Prostate gland (tissue), 2 donors: ENCODE measurements around the gene LMAN2. TPM values are rescaled to one million over a fixed set of nuclear protein-coding genes. Genes with fewer than 3 reads are reported as not detected.

ENCODE experiments used
- DNase-seq: peaks from one replicate; pipeline ENCODE4 v3.0.0-alpha.2; 2019; ENCODE audit warnings: low spot score
- H3K27ac ChIP-seq, 2 donors: fragments of 200-600 bp; sonication (generic); 2 replicates each; pipeline ENCODE4 v1.5.1; 2017 to 2019
- H3K27me3 ChIP-seq: fragments of 200-600 bp; sonication (generic); replicated peaks from 2 replicates; pipeline ENCODE4 v1.5.1; 2019; ENCODE audit not compliant: insufficient read depth
- H3K36me3 ChIP-seq, 2 donors: fragments of 200-600 bp; sonication (generic); 1 replicate in 1 of 2; 2 replicates in 1 of 2; pipeline versions ENCODE4 v1.5.1 to v1.8.1; 2017 to 2019
- H3K4me1 ChIP-seq: fragments of 200-600 bp; sonication (generic); replicated peaks from 2 replicates; pipeline ENCODE4 v1.5.1; 2019
- H3K4me3 ChIP-seq, 2 donors: fragments of 200-600 bp; sonication (generic); 2 replicates each; pipeline ENCODE4 v1.5.1; 2017 to 2019
- H3K9me3 ChIP-seq: fragments of 200-600 bp; sonication (generic); 2 replicates; pipeline ENCODE4 v1.5.1; 2017
- POLR2A ChIP-seq: fragments of 450-650 bp; IDR thresholded peaks from one replicate; pipeline ENCODE4 v1.6.1; 2016; ENCODE audit warnings: antibody characterized with exemption, mild to moderate bottlenecking
- POLR2AphosphoS5 ChIP-seq: sonication (generic); formaldehyde crosslinking; IDR thresholded peaks from one replicate; pipeline ENCODE4 v1.6.1; 2017; ENCODE audit warnings: antibody characterized with exemption
- WGBS: methylation state at CpG from one replicate; pipeline ENCODE4 v1.1.5; 2018; 5-methylcytosine and 5-hydroxymethylcytosine counted together
- intact Hi-C: fragments of 100-400 bp; cut with DNase I; formaldehyde crosslinking; loops from one replicate; pipeline ENCODE4 v1.14.2; 2022
- total RNA-seq, 2 donors: library from RNA; depleted of rRNA; stranded (reverse); fragments of >200 nt; gene quantifications; one replicate each; pipeline ENCODE4 v1.1.0, GENCODE V29; 2016
- TF ChIP-seq, protein P1 (sequence below), 4 experiments: fragments of 200-600 bp in 2 of 4; fragments of 450-650 bp in 2 of 4; sonication (generic) in 2 of 4; IDR thresholded peaks; 1 replicate in 3 of 4; 2 replicates in 1 of 4; pipeline ENCODE4 v1.5.1; 2016 to 2019; ENCODE audit warnings: antibody characterized with exemption in 4 of 4, mild to moderate bottlenecking in 2 of 4, moderate library complexity in 2 of 4

The LMAN2 gene
- total RNA-seq, 2 donors from 2014 or later = 350 to 369 TPM

DNA sequence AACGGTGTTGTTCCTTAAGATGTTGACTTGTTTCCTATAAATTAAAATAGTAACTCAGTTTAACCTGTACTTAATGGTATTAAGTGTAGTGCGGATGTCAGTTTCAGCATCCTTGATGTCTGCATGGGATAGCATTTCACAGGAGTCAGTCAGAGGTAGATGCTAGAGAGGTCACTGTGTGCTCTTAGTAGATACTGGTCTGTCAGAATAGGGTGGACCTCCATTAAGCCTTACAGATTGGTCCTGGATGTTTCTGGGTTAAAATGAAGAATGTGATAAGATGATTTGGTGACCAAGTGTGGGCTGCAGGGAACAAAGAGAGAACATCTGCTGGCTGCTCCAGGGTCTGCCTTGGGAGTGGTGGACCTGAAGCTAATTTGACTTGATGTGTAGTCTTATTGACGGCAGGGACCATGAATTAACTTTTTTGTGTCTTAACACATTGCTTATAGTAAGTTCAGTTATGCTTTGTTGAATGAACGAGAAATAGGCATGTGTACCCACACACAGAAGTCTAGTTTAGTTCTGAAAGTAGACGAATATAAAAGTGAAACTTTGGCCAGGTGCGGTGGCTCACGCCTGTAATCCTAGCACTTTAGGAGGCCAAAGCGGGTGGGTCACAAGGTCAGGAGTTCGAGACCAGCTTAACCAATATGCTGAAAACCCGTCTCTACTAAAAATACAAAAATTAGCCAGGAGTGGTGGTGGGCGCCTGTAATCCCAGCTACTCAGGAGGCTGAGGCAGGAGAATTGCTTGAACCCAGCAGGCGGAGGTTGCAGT is 60.5 kb downstream of the LMAN2 start:
- peaks cover 15 to 18% of the 10 kb centered on the region in 2 donors for H3K36me3 ChIP-seq
- 96% methylated on average over 12 of the region's 12 CpGs for WGBS
- intact Hi-C loops = no loop called here

DNA sequence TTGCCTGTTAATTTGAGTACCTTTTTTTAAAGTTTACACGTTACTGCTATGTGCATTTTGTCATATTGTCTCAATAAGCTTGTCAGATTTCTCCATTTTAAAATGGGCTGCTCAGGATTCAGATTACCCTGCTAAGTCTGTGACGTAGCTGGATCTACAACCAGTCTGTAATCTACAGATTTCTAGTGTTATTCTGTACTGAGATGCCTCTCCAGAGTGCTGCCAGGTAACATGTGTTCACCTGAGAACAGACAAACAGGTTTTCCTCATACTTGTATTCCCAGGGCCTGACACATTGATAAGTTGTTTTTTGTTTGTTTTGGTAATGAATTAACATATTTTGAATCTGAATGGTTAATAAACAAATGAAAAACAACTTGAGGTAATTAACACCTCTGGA is 63.3 kb downstream of the LMAN2 start:
- no peak for DNase-seq
- no peak overlapping the region for H3K27ac ChIP-seq
- peaks cover 0 to 6% of the 10 kb centered on the region in 2 donors for H3K36me3 ChIP-seq
- H3K4me1 ChIP-seq = no peaks in the 10 kb centered on the region
- H3K27me3 ChIP-seq = no peaks in the 10 kb centered on the region
- WGBS = 80% methylated on average over 2 of the region's 2 CpGs
- intact Hi-C loops = no loop called here
- no peaks in the 10 kb centered on the region for H3K9me3 ChIP-seq
- H3K4me3 ChIP-seq = no peak overlapping the region
- TF ChIP-seq, protein P1, sequence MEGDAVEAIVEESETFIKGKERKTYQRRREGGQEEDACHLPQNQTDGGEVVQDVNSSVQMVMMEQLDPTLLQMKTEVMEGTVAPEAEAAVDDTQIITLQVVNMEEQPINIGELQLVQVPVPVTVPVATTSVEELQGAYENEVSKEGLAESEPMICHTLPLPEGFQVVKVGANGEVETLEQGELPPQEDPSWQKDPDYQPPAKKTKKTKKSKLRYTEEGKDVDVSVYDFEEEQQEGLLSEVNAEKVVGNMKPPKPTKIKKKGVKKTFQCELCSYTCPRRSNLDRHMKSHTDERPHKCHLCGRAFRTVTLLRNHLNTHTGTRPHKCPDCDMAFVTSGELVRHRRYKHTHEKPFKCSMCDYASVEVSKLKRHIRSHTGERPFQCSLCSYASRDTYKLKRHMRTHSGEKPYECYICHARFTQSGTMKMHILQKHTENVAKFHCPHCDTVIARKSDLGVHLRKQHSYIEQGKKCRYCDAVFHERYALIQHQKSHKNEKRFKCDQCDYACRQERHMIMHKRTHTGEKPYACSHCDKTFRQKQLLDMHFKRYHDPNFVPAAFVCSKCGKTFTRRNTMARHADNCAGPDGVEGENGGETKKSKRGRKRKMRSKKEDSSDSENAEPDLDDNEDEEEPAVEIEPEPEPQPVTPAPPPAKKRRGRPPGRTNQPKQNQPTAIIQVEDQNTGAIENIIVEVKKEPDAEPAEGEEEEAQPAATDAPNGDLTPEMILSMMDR (IDR thresholded peaks at IDR 0.05) = no peak
- no peak for TF ChIP-seq POLR2A
- TF ChIP-seq POLR2AphosphoS5 = no peak

More for the DNA sequence above, 60.5 kb downstream of the LMAN2 start:
- Histone ChIP-seq H3K27me3 (no peaks in the 10 kb centered on the region), H3K27ac (no peak overlapping the region), H3K4me1 (no peaks in the 10 kb centered on the region), H3K9me3 (no peaks in the 10 kb centered on the region), H3K4me3 (no peak overlapping the region)
- DNase-seq = no peak
- TF ChIP-seq, protein P1 (IDR thresholded peaks at IDR 0.05) = no peak
- TF ChIP-seq POLR2A (no peak), POLR2AphosphoS5 (no peak)

Other genes starting within 250 kb of the LMAN2 start
- 10 to 100 TPM; 37.2 to 53.9 TPM for gene NSD1, start 217.9 kb downstream of the LMAN2 start, total RNA-seq
- 10 to 100 TPM; 30.0 to 30.4 TPM for gene RAB24, start 47.9 kb downstream of the LMAN2 start, total RNA-seq
- 10 to 100 TPM; 76.5 to 95.8 TPM for gene PRELID1, start 47.9 kb downstream of the LMAN2 start, total RNA-seq
- gene MXD3, start 39.8 kb downstream of the LMAN2 start, total RNA-seq = 10 to 100 TPM; 13.5 to 20.5 TPM
- gene RGS14, start 6.3 kb upstream of the LMAN2 start, total RNA-seq = 10 to 100 TPM; 13.3 to 24.2 TPM
- not detected for gene SLC34A1, start 32.8 kb upstream of the LMAN2 start, total RNA-seq
- not detected for gene PFN3, start 49.0 kb upstream of the LMAN2 start, total RNA-seq
- 1 to 10 TPM in 1 of 2 donors, under 1 TPM in 1; 0.74 to 2.6 TPM for gene F12, start 57.9 kb upstream of the LMAN2 start, total RNA-seq
- 10 to 100 TPM; 28.6 to 32.4 TPM for gene GRK6, start 75.0 kb upstream of the LMAN2 start, total RNA-seq
- gene PRR7, start 95.1 kb upstream of the LMAN2 start, total RNA-seq = 10 to 100 TPM in 1 of 2 donors, 1 to 10 TPM in 1; 8.7 to 11.0 TPM
- 10 to 100 TPM; 33.1 to 65.1 TPM for gene DBN1, start 122.0 kb upstream of the LMAN2 start, total RNA-seq
- 100 to 1,000 TPM; 155 to 235 TPM for gene PDLIM7, start 145.9 kb upstream of the LMAN2 start, total RNA-seq
- 10 to 100 TPM in 1 of 2 donors, 1 to 10 TPM in 1; 5.0 to 10.4 TPM for gene DOK3, start 158.2 kb upstream of the LMAN2 start, total RNA-seq
- 100 to 1,000 TPM; 126 to 139 TPM for gene DDX41, start 165.3 kb upstream of the LMAN2 start, total RNA-seq
- 100 to 1,000 TPM in 1 of 2 donors, 10 to 100 TPM in 1; 59.6 to 112 TPM for gene FAM193B, start 202.9 kb upstream of the LMAN2 start, total RNA-seq
- 100 to 1,000 TPM; 136 to 176 TPM for gene TMED9, start 240.5 kb upstream of the LMAN2 start, total RNA-seq
- gene B4GALT7, start 248.5 kb upstream of the LMAN2 start, total RNA-seq = 10 to 100 TPM; 41.6 to 66.2 TPM